CD4-positive, alpha-beta T cell (primary cell): ENCODE measurements around the gene RNU7-1. TPM values are rescaled to one million over a fixed set of nuclear protein-coding genes. Genes with fewer than 3 reads are reported as not detected.

Source experiments
- ATAC-seq: fragments of 200-7000 bp; cut with Tn5 transposase; one replicate; pipeline ENCODE4 v1.10.0; 2022; ENCODE audit warnings: mild to moderate bottlenecking; ENCODE audit not compliant: poor library complexity
- CTCF ChIA-PET: fragments of 350-600 bp; sonication (Branson Sonifier 250); formaldehyde crosslinking; loops from one replicate; lab custom pipeline; 2021; ENCODE audit warnings: antibody characterized with exemption, inconsistent platforms; lab: Charles Lee
- POLR2A ChIA-PET: fragments of 350-600 bp; sonication (Branson Sonifier 250); formaldehyde crosslinking; loops from one replicate; lab custom pipeline; 2021; ENCODE audit warnings: antibody characterized with exemption, inconsistent platforms; lab: Charles Lee
- DNase-seq, 14 experiments: peaks; one replicate each; pipeline ENCODE4 v3.0.0-alpha.2; 2013 to 2020; ENCODE audit warnings: mixed read lengths in 2 of 14
- H3K27ac ChIP-seq, 2 donors: one replicate each; pipeline versions ENCODE4 v1.5.1 to v1.7.0; 2013; ENCODE audit warnings: low read length in 2 of 2, low read depth in 1 of 2, mild to moderate bottlenecking in 1 of 2
- H3K27me3 ChIP-seq, 2 experiments: 1 replicate in 1 of 2; 2 replicates in 1 of 2; pipeline versions ENCODE4 v1.6.1 to v1.7.0; 2013; ENCODE audit warnings: low read length in 2 of 2, control low read depth in 1 of 2, mild to moderate bottlenecking in 1 of 2, moderate library complexity in 1 of 2; ENCODE audit not compliant: insufficient read depth in 2 of 2, control insufficient read depth in 1 of 2
- H3K36me3 ChIP-seq: one replicate; pipeline ENCODE4 v1.6.1; 2013; ENCODE audit warnings: low read length, control low read depth; ENCODE audit not compliant: insufficient read depth
- H3K4me1 ChIP-seq: one replicate; pipeline ENCODE4 v1.6.1; 2013; ENCODE audit warnings: low read length, control low read depth; ENCODE audit not compliant: insufficient read depth
- H3K4me3 ChIP-seq: one replicate; pipeline ENCODE4 v1.5.1; 2013; ENCODE audit warnings: mild to moderate bottlenecking, low read length, moderate library complexity
- H3K9me3 ChIP-seq, 2 experiments: 1 replicate in 1 of 2; 2 replicates in 1 of 2; pipeline versions ENCODE4 v1.6.1 to v1.7.0; 2013; ENCODE audit warnings: low read length in 2 of 2, mild to moderate bottlenecking in 2 of 2, control low read depth in 1 of 2, moderate library complexity in 1 of 2; ENCODE audit not compliant: control insufficient read depth in 1 of 2, insufficient read depth in 1 of 2
- H3K27ac Mint-ChIP-seq: one replicate; pipeline ENCODE4 v1.8.0; 2020; ENCODE audit warnings: mixed read lengths
- H3K27me3 Mint-ChIP-seq: one replicate; pipeline ENCODE4 v1.8.0; 2021; ENCODE audit warnings: mixed read lengths
- H3K36me3 Mint-ChIP-seq: one replicate; pipeline ENCODE4 v1.8.0; 2021; ENCODE audit warnings: low read depth, mixed read lengths
- H3K4me1 Mint-ChIP-seq: one replicate; pipeline ENCODE4 v1.8.0; 2021; ENCODE audit warnings: low read depth, mixed read lengths
- H3K4me3 Mint-ChIP-seq: one replicate; pipeline ENCODE4 v1.8.0; 2020; ENCODE audit warnings: mild to moderate bottlenecking, mixed read lengths
- H3K9me3 Mint-ChIP-seq: one replicate; pipeline ENCODE4 v1.8.0; 2020; ENCODE audit warnings: mixed read lengths
- CTCF ChIP-seq: fragments of 200-600 bp; IDR thresholded peaks from one replicate; pipeline ENCODE4 v1.8.0; 2022; ENCODE audit warnings: antibody characterized with exemption, mild to moderate bottlenecking
- intact Hi-C, 2 experiments: fragments of 100-400 bp; cut with DNase I in 1 of 2; cut with micrococcal nuclease in 1 of 2; formaldehyde crosslinking; loops; one replicate each; pipeline versions ENCODE4 v1.15.1 to v1.9.0; 2023 to 2025; cut with DNase I, micrococcal nuclease
- total RNA-seq, 174 experiments: library from RNA in 2 of 174; stranded (reverse) in 2 of 174; gene quantifications; one replicate each; pipeline ENCODE4 v1.2.3 and lab custom pipeline; 2021 to 2026

RNU7-1 gene
- total RNA-seq, 2 experiments from 2014 or later, result not detected

DNA sequence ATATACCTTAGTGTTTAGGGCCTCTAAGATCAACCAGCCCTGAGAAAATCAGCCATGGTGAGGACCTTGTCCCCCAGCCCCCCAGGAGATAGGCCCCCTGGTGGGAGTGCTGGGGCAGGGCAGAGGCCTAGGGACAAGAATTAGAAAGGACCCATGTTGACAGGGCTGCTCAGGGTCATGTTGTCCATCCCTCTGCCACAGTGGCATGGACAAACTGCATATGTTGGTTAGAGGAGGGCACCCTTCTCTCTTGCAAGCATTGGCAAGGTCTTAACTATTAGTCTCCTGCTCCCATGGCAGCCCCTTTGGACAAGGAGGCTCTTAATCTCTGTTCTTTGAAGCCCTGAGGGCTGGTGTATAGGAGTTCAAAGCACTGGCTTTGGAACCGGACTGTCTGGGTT, 6.8 kb downstream of the RNU7-1 start:
- Mint-ChIP-seq H3K36me3 (peaks cover 44% of the 10 kb centered on the region), H3K27me3 (no peaks in the 10 kb centered on the region), H3K4me3 (peak overlapping the region; percentile 100), H3K4me1 (peaks cover 89% of the 10 kb centered on the region), H3K9me3 (no peaks in the 10 kb centered on the region), H3K27ac (peak overlapping the region; percentile 97)
- Histone ChIP-seq H3K4me3 (peak overlapping the region; percentile 98), H3K27me3 (no peaks in the 10 kb centered on the region), H3K27ac (peak overlapping the region; percentile 80 to 96), H3K4me1 (peaks cover 94% of the 10 kb centered on the region), H3K36me3 (peaks cover 34% of the 10 kb centered on the region), H3K9me3 (no peaks in the 10 kb centered on the region)
- intact Hi-C loops, result loop anchor here in 1 of 2 experiments (5.0 kb wide), 1 partner anchor 98 kb away; the partner anchor contains the start of genes CDCA3 and USP5
- CTCF ChIA-PET, result interaction anchor here (1.0 to 10.8 kb wide), 4 partner anchors 10 to 159 kb away, joined by 3 to 324 read pairs (median 4); partner anchors contain the start of gene C1RL
- peak in 3 of 14 experiments; percentile 48 to 71 (median 66) for DNase-seq
- peak; percentile 40 for TF ChIP-seq CTCF
- POLR2A ChIA-PET, result interaction anchor here (1.0 to 11.6 kb wide), 5 partner anchors 9 to 78 kb away, joined by 3 to 963 read pairs (median 10); partner anchors contain the start of genes ATN1, PTPN6 and SPSB2
- ATAC-seq, result peak; percentile 6

- POLR2A ChIA-PET, result interaction anchor here (0.6 to 16.4 kb wide), 8 partner anchors 3 to 227 kb away, joined by 3 to 963 read pairs (median 7); partner anchors contain the start of genes ATN1, C12orf57, COPS7A and LRRC23
Observed at GRCh38 chr12:6950811-6951540, 7.4 kb downstream of the RNU7-1 start, which contains the start of gene PTPN6. PTPN6 (plus strand) TSS chr12:6951356; CDS start chr12:6951513, 157 bp downstream.

More at GRCh38 chr12:6950811-6951540, 7.4 kb downstream of the RNU7-1 start, which contains the start of gene PTPN6:
- peaks cover 34% of the 10 kb centered on the region for H3K36me3 ChIP-seq
- peak within 1 kb of the TSS; percentile 98 for H3K4me3 ChIP-seq
- CTCF ChIA-PET, result interaction anchor here (2.0 to 10.8 kb wide), 2 partner anchors 10 to 13 kb away, joined by 5 to 324 read pairs; no protein-coding TSS in a partner anchor
- no peaks in the 10 kb centered on the region for H3K27me3 ChIP-seq
- peak within 1 kb of the TSS; percentile 80 to 96 for H3K27ac ChIP-seq
- intact Hi-C loops, result loop anchor here in 1 of 2 experiments (5.0 kb wide), 1 partner anchor 99 kb away; the partner anchor contains the start of genes CDCA3 and USP5
- DNase-seq (peak in 11 of 14 experiments; percentile 45 to 86 (median 66)), ATAC-seq (peak; percentile 30)
- H3K9me3 ChIP-seq, result no peaks in the 10 kb centered on the region
- H3K9me3 Mint-ChIP-seq, result no peaks in the 10 kb centered on the region
- peaks cover 94% of the 10 kb centered on the region for H3K4me1 ChIP-seq
- TF ChIP-seq CTCF, result no peak
- no peaks in the 10 kb centered on the region for H3K27me3 Mint-ChIP-seq
- H3K27ac Mint-ChIP-seq, result peak within 1 kb of the TSS; percentile 97
- H3K4me3 Mint-ChIP-seq, result peak within 1 kb of the TSS; percentile 100
- peaks cover 50% of the 10 kb centered on the region for H3K36me3 Mint-ChIP-seq
- peaks cover 89% of the 10 kb centered on the region for H3K4me1 Mint-ChIP-seq
